Activated CD8-positive, alpha-beta T cell treated with anti-CD3 and anti-CD28 coated beads for 36 hours (primary cell): ENCODE measurements around the gene TRAF3IP1. TPM values are rescaled to one million over a fixed set of nuclear protein-coding genes. Genes with fewer than 3 reads are reported as not detected.

Experiments
- ATAC-seq: fragments of 200-7000 bp; cut with Tn5 transposase; one replicate; pipeline ENCODE4 v1.10.0; 2021; ENCODE audit warnings: mild to moderate bottlenecking, moderate library complexity
- CTCF ChIA-PET: fragments of 350-600 bp; sonication (Branson Sonifier 250); formaldehyde crosslinking; loops from one replicate; lab custom pipeline; 2021; ENCODE audit warnings: antibody characterized with exemption; lab: Charles Lee
- POLR2A ChIA-PET: fragments of 350-600 bp; sonication (Branson Sonifier 250); formaldehyde crosslinking; loops from one replicate; lab custom pipeline; 2021; ENCODE audit warnings: antibody characterized with exemption; lab: Charles Lee
- DNase-seq: peaks from one replicate; pipeline ENCODE4 v3.0.0-alpha.2; 2020
- H3K27ac Mint-ChIP-seq: one replicate; pipeline ENCODE4 v1.8.0; 2021; ENCODE audit warnings: mild to moderate bottlenecking, mixed read lengths
- H3K27me3 Mint-ChIP-seq: one replicate; pipeline ENCODE4 v1.8.0; 2021; ENCODE audit warnings: mixed read lengths
- H3K36me3 Mint-ChIP-seq: one replicate; pipeline ENCODE4 v1.8.0; 2021; ENCODE audit warnings: low read depth, mixed read lengths
- H3K4me1 Mint-ChIP-seq: one replicate; pipeline ENCODE4 v1.8.0; 2021; ENCODE audit warnings: low read depth, mixed read lengths
- H3K4me3 Mint-ChIP-seq: one replicate; pipeline ENCODE4 v1.8.0; 2021; ENCODE audit warnings: mild to moderate bottlenecking, moderate library complexity, mixed read lengths
- H3K9me3 Mint-ChIP-seq: one replicate; pipeline ENCODE4 v1.8.0; 2021; ENCODE audit warnings: mixed read lengths
- CTCF ChIP-seq: fragments of 200-600 bp; IDR thresholded peaks from one replicate; pipeline ENCODE4 v1.8.0; 2022; ENCODE audit warnings: antibody characterized with exemption, mild to moderate bottlenecking
- intact Hi-C: fragments of 100-400 bp; cut with micrococcal nuclease; formaldehyde crosslinking; loops from one replicate; pipeline ENCODE4 v1.10.0; 2022
- total RNA-seq, 2 experiments: library from RNA; stranded (reverse); gene quantifications; one replicate each; pipeline ENCODE4 v1.2.3, GENCODE V29; 2021

Gene TRAF3IP1
- total RNA-seq, 2 experiments from 2014 or later = 7.1 to 7.9 TPM

- DNase-seq (no peak), ATAC-seq (no peak)
- Mint-ChIP-seq H3K27ac (no peak overlapping the region), H3K9me3 (no peaks in the 10 kb centered on the region), H3K36me3 (peaks cover 5% of the 10 kb centered on the region), H3K4me3 (no peak overlapping the region), H3K27me3 (no peaks in the 10 kb centered on the region), H3K4me1 (no peaks in the 10 kb centered on the region)
- ChIA-PET POLR2A (no interaction called here), CTCF (no interaction called here)
- no peak for TF ChIP-seq CTCF
- intact Hi-C loops = no loop called here
These were observed 31.0 kb downstream of the TRAF3IP1 start for GRCh38 chr2:238351315-238351714.

DNA sequence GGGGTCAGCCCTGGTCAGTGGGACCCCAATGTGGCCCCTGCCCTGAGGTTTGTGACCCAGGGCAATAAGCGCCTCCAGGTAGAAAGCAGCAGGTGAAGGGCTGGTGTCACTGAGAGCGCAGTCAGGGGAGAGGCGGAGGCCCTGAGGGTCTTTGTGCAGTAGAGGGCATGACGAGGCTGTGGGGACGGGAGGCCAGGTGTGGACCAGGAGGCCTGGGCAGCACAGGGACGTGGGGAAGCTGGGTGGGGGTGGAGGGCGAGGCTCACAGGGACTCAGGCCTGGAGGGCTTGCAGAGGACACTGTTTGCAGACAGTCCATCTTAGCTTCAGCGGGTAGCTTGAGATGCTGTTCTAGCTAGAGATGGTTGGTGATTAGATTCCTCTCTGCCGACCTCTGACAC, 32.0 kb downstream of the TRAF3IP1 start:
- CTCF ChIA-PET = no interaction called here
- no peak for ATAC-seq
- no peaks in the 10 kb centered on the region for H3K9me3 Mint-ChIP-seq

GRCh38 chr2:238358769-238359168, 38.5 kb downstream of the TRAF3IP1 start:
- ATAC-seq (no peak), DNase-seq (no peak)
- no peaks in the 10 kb centered on the region for H3K27me3 Mint-ChIP-seq
- H3K9me3 Mint-ChIP-seq = no peaks in the 10 kb centered on the region
- TF ChIP-seq CTCF = no peak
- no peaks in the 10 kb centered on the region for H3K36me3 Mint-ChIP-seq
- intact Hi-C loops = no loop called here
- no peak overlapping the region for H3K27ac Mint-ChIP-seq
- CTCF ChIA-PET = no interaction called here
- no peak overlapping the region for H3K4me3 Mint-ChIP-seq
- no peaks in the 10 kb centered on the region for H3K4me1 Mint-ChIP-seq
- POLR2A ChIA-PET = no interaction called here

More for the DNA sequence above, 32.0 kb downstream of the TRAF3IP1 start:
- no peak overlapping the region for H3K27ac Mint-ChIP-seq
- H3K4me3 Mint-ChIP-seq = no peak overlapping the region
- no peak for DNase-seq
- intact Hi-C loops = no loop called here
- no peak for TF ChIP-seq CTCF
- H3K27me3 Mint-ChIP-seq = no peaks in the 10 kb centered on the region
- H3K4me1 Mint-ChIP-seq = no peaks in the 10 kb centered on the region
- peaks cover 5% of the 10 kb centered on the region for H3K36me3 Mint-ChIP-seq
- POLR2A ChIA-PET = no interaction called here

GRCh38 chr2:238359403-238359802, 39.1 kb downstream of the TRAF3IP1 start:
- DNase-seq (no peak), ATAC-seq (no peak)
- H3K27me3 Mint-ChIP-seq = no peaks in the 10 kb centered on the region
- no peaks in the 10 kb centered on the region for H3K9me3 Mint-ChIP-seq
- H3K4me3 Mint-ChIP-seq = no peak overlapping the region
- no peak for TF ChIP-seq CTCF
- H3K4me1 Mint-ChIP-seq = no peaks in the 10 kb centered on the region
- CTCF ChIA-PET = no interaction called here
- POLR2A ChIA-PET = no interaction called here
- H3K27ac Mint-ChIP-seq = no peak overlapping the region
- intact Hi-C loops = no loop called here
- no peaks in the 10 kb centered on the region for H3K36me3 Mint-ChIP-seq

- ChIA-PET POLR2A (no interaction called here), CTCF (interaction anchor here (0.9 to 1.6 kb wide), 3 partner anchors 9 to 15 kb away, joined by 3 to 4 read pairs (median 3); no protein-coding TSS in a partner anchor)
- Mint-ChIP-seq H3K9me3 (no peaks in the 10 kb centered on the region), H3K4me3 (no peak overlapping the region), H3K27me3 (no peaks in the 10 kb centered on the region), H3K27ac (no peak overlapping the region), H3K36me3 (no peaks in the 10 kb centered on the region), H3K4me1 (no peaks in the 10 kb centered on the region)
- no peak for DNase-seq
- intact Hi-C loops = no loop called here
- no peak for ATAC-seq
- TF ChIP-seq CTCF = no peak
These were observed 41.6 kb downstream of the TRAF3IP1 start for GRCh38 chr2:238361877-238362276.
